SK-N-MC (cell line): ENCODE data around the gene MORF4L2.

Source experiments
- EZH2 ChIP-seq: fragments of 200-600 bp; sonication (generic); IDR thresholded peaks from one replicate; pipeline ENCODE4 v1.6.1; 2017; ENCODE audit warnings: antibody characterized with exemption
- POLR2AphosphoS5 ChIP-seq: IDR thresholded peaks from 2 replicates; pipeline ENCODE4 v1.6.1; 2012; ENCODE audit warnings: mild to moderate bottlenecking, low read depth, low read length, borderline replicate concordance

GRCh38 chrX:103666202-103667107 is 20.0 kb downstream of the MORF4L2 start:
- TF ChIP-seq EZH2: no peak
- TF ChIP-seq POLR2AphosphoS5: no peak
